HG02885 (cell line): ENCODE results near the gene LIMCH1.

Experiments used
- ATAC-seq: cut with Tn5 transposase; IDR thresholded peaks from one replicate; pipeline ENCODE4 v1.9.1; 2021; ENCODE audit warnings: mild to moderate bottlenecking; ENCODE audit not compliant: unreplicated experiment, poor library complexity

The LIMCH1 gene

GRCh38 chr4:41600243-41600912 is 62.4 kb downstream of the LIMCH1 start:
- ATAC-seq: no peak

GRCh38 chr4:41601025-41601424 is 63.1 kb downstream of the LIMCH1 start:
- no peak for ATAC-seq

DNA sequence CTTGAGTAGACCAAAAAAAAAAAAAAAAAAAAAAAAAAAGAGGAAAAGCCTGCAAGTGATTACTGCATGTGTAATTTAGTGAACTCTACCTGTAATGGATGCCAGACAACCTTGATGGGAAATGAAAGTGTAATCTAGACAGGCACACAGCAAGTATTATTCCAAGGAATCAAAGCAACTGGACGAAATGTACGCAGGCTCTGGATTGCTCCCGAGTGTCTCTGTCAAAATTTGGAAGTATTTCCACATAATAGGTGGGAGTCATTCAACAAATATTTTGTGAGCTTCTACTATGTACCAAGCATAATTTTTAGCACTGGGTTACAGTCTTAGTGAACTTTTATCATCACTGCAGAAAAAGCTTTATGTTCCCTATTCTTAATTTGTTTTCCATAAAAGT is 64.2 kb downstream of the LIMCH1 start:
- no peak for ATAC-seq

DNA sequence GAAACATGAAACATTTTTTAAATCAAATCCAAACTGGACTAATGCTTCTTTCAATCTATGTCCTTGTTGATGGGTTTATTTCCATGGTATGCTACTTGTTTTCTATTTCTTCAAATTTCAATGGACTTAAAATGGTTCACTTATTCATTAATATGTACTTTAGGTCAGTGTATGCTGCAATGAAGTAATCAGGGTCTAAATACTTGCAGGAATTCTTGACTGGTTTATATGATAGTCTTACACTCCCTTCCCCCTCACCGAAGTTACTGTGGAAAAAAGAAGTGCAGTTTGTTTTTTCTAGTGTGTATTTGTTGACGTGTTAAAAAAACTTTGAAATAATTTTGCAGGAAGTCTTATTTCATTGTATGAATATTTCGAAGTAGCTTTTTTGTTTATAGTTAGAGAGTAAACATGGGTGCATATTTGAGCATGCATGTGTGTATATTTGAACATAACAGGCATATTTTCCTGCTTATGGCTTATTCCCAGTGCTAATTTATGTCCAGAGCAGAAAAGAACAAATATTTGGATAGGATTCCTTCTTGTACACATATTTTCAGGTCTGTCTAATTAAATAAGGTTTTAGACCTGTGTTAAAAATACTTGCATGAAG is 65.0 kb downstream of the LIMCH1 start:
- ATAC-seq: no peak

- ATAC-seq: no peak
Measured at GRCh38 chr4:41609851-41610250, 71.9 kb downstream of the LIMCH1 start.

- no peak for ATAC-seq
Measured at GRCh38 chr4:41610474-41610873, 72.5 kb downstream of the LIMCH1 start.

- ATAC-seq: no peak
Measured at GRCh38 chr4:41611124-41611838, 73.3 kb downstream of the LIMCH1 start.

- ATAC-seq: no peak
Measured at GRCh38 chr4:41611881-41612871, 74.2 kb downstream of the LIMCH1 start.

- no peak for ATAC-seq
Measured at GRCh38 chr4:41613386-41613785, 75.4 kb downstream of the LIMCH1 start.

DNA sequence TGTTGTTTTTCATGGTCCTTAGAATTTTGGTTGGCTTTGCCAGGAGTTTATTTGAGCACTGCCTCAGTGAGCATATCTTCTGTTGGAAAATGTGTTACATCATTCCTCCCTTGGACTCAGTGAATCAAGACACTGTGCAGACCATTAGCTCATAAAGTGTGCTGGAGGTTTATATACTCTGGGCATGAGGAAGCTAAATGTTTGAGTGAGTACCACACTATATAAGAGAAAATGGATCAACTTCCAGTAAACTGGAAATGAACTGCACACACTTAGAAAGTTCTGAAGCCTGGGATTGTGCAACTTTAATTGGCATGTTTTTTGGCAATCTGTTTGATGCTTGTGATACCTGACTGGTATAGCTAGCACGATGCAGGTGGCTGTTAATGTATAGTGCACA is 75.9 kb downstream of the LIMCH1 start:
- no peak for ATAC-seq

- no peak for ATAC-seq
Measured at GRCh38 chr4:41614519-41614918, 76.6 kb downstream of the LIMCH1 start.

- ATAC-seq: no peak
Measured at GRCh38 chr4:41619161-41619560, 81.2 kb downstream of the LIMCH1 start.

DNA sequence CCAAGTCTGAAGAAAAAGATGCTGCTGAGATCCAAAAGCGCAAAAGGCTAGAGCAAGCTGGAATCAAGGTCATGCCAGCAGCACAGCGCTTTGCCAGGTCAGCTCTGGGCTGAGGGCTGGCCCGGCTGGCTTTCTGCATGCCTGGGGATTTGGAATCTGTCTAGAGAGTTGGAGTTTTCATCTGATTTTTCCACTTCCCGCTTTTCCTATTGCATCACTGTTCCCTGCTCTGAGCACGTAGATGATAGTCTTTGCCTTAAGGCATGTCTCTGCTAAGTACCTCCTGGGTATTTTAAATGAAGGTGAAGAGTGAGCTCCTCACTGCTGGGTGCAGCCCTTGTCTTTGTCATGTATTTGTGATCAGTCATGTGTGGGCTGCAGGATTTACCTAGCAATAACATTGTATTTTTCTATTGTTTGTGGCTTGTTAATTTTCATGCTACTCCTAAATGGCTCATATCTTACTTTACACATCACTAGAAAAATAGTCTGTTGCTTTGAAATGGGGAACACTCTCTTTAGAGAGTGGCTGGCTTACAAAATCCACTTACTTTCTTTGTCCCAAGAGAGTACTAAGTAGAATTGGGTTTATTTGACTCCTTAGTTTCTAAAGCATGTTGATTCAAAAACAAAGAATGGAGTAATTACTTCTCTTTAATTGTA is 82.8 kb downstream of the LIMCH1 start:
- no peak for ATAC-seq

GRCh38 chr4:41622787-41623186 is 84.8 kb downstream of the LIMCH1 start:
- ATAC-seq: no peak

GRCh38 chr4:41624765-41625164 is 86.8 kb downstream of the LIMCH1 start:
- ATAC-seq: no peak

DNA sequence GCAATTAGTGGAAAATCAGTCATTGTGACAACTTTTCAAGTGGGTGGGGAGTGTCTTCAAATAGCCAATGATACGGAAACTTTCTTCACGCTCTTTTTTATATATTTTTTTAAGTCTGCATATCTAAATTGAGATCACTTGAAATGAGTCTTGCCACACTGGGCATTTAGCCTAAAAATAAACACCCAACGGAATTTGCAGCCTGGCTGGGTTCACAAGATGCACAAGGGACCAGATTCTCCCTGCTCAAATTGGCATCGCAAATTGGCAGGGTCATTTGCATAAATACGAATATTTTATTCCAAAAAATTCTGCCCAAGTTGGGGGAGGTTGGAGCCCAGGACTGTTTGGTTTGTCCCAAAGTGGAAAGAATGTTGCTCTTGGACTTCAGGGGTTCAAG is 87.6 kb downstream of the LIMCH1 start:
- ATAC-seq: no peak

DNA sequence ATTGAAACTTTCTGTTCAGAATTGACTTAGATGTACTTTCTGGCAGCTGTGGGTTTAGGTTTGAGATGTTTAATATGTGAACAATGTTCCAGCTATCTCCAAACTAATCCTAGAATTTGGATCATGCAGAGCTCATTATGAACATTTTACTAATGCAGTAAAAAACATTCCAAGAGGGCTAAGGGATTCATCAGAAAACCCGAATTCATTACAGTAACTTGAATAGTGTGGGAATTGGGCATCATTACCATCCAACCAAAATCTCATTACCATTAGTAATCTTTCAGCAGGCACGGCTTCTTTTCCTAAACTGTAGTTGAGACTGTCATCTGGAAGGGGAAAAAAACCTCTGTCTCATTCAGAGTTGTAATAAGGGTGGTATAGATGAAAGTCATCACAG is 91.0 kb downstream of the LIMCH1 start:
- ATAC-seq: no peak

DNA sequence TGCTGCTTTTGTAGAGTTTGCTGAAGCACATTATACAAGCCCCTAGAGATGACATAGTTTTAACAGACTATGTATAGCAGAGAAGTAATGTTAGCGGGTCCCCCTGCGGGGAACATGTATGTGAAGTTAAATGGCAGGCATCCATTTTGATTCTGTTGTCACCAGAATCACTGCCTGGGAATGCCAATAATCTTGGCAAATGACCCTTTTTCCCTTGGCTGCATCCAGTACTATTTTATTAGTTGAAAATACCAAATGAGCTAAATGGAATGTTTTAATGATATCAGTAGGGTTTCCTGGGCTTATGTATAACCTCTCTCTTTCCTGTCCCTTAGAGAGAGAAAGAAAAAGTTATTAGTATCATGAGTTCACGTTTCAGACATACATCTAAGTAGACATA is 93.6 kb downstream of the LIMCH1 start:
- no peak for ATAC-seq

DNA sequence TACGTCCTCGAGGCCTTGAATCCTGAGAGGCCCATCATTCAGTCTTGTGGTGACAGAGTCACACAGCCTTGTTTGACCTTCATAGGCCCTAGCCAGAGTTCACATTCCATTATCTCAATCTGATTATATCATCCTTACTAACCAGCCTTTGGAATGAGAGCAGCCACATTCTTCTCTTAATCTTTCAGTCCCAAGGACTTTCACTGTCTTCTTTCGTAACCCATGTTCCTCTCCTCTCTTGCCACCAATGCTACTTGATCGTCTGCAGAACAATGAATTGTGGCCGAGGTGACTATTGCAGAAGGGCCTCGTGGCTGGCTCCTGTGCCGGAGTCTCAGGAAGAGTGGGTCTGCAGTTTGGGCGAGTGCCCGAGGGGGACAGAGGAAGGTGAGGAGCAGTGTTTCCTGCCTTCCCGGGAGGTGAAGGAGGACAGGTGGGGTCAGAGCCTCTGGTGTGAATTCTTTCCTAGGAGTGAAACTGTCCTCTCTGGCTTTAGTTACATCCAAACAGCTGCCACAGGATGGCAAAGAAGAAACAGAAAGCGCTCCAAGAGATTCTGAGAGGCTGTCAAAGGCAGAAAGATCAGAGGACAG is 94.6 kb downstream of the LIMCH1 start:
- ATAC-seq: no peak

GRCh38 chr4:41633321-41633720 is 95.4 kb downstream of the LIMCH1 start:
- ATAC-seq: no peak
